ENCODE measurements around the gene ATP11B.
"Not testable (repeated sequence)": the region's sequence is repeated elsewhere in the genome, so short reads cannot be mapped to it uniquely, and the experiment has no call there.

The ATP11B gene

DNA sequence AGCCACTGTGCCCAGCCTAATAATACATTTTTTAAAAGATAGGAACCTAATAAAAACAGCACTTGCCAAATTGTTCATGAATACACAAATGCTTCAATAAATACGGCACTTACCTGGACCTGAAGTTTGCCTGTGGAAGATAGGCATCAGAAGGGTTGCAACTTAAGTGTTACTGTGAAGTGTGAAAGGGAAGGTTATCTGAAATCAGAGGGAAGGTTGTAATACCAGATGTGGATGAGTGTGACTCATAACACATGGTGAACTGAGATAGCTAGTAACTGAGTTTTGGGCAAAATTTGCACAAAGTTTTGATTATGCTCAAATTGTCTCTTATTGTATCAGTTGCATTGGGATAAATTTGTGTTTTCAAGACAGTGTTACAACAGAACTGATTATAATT lies 68.0 kb downstream of the ATP11B start:
- H3K36me3 ChIP-seq (ENCODE audit: low read length), result peaks cover 28% of the 10 kb centered on the region; the same call in 1 of the 2 replicates
- H2AFZ ChIP-seq (ENCODE audit: low read depth, low read length, severe bottlenecking), result no peak overlapping the region
- no peak overlapping the region for H3K9ac ChIP-seq (ENCODE audit: low read length)
- no peaks in the 10 kb centered on the region for H3K79me2 ChIP-seq (ENCODE audit: insufficient read depth, low read length)
- H3K27me3 ChIP-seq (ENCODE audit: low read length), result no peaks in the 10 kb centered on the region
- no peak for TF ChIP-seq EZH2phosphoT487 (conservative IDR thresholded peaks at IDR 0.05; ENCODE audit: low read length)
- TF ChIP-seq CTCF (IDR thresholded peaks at IDR 0.05; ENCODE audit: insufficient read depth, low read length, poor library complexity, severe bottlenecking), result no peak
- no peaks in the 10 kb centered on the region for H3K9me2 ChIP-seq (replicated peaks; ENCODE audit: insufficient read depth, low read length)
- 0 out of 2 replicates have a peak, but pooled peaks cover 16% of the 10 kb centered on the region for H3F3A ChIP-seq (ENCODE audit: insufficient read depth)
- no peak overlapping the region for H3K4me3 ChIP-seq (ENCODE audit: insufficient read depth, low read length, poor library complexity, severe bottlenecking)
- H3K4me2 ChIP-seq (ENCODE audit: low read depth, low read length, poor library complexity, severe bottlenecking), result no peak overlapping the region
- H3K9me3 ChIP-seq (ENCODE audit: insufficient read depth, low read length), result no peaks in the 10 kb centered on the region
- H4K20me1 ChIP-seq (ENCODE audit: low read depth, low read length), result no peaks in the 10 kb centered on the region
- H3K27ac ChIP-seq (ENCODE audit: low read depth, low read length), result no peak overlapping the region

- Histone ChIP-seq H3K36me3 (ENCODE audit: low read length) (peaks cover 32% of the 10 kb centered on the region; the same call in 1 of the 2 replicates), H3K9me3 (ENCODE audit: insufficient read depth, low read length) (no peaks in the 10 kb centered on the region), H3K4me3 (ENCODE audit: insufficient read depth, low read length, poor library complexity, severe bottlenecking) (no peak overlapping the region), H3K4me2 (ENCODE audit: low read depth, low read length, poor library complexity, severe bottlenecking) (no peak overlapping the region), H3F3A (ENCODE audit: insufficient read depth) (0 out of 2 replicates have a peak, but pooled peaks cover 16% of the 10 kb centered on the region), H3K27ac (ENCODE audit: low read depth, low read length) (no peak overlapping the region), H3K9ac (ENCODE audit: low read length) (no peak overlapping the region), H3K79me2 (ENCODE audit: insufficient read depth, low read length) (no peaks in the 10 kb centered on the region), H3K27me3 (ENCODE audit: low read length) (no peaks in the 10 kb centered on the region), H4K20me1 (ENCODE audit: low read depth, low read length) (no peaks in the 10 kb centered on the region), H2AFZ (ENCODE audit: low read depth, low read length, severe bottlenecking) (no peak overlapping the region), H3K9me2 (replicated peaks; ENCODE audit: insufficient read depth, low read length) (no peaks in the 10 kb centered on the region)
- TF ChIP-seq EZH2phosphoT487 (conservative IDR thresholded peaks at IDR 0.05; ENCODE audit: low read length) (no peak), CTCF (IDR thresholded peaks at IDR 0.05; ENCODE audit: insufficient read depth, low read length, poor library complexity, severe bottlenecking) (no peak)
Measured at GRCh38 chr3:182862159-182862860, 69.0 kb downstream of the ATP11B start.

- peaks cover 40% of the 10 kb centered on the region; the same call in 1 of the 2 replicates for H3K36me3 ChIP-seq (ENCODE audit: low read length)
- H3K79me2 ChIP-seq (ENCODE audit: insufficient read depth, low read length), result no peaks in the 10 kb centered on the region
- H3K4me3 ChIP-seq (ENCODE audit: insufficient read depth, low read length, poor library complexity, severe bottlenecking), result no peak overlapping the region
- no peak overlapping the region for H3K9ac ChIP-seq (ENCODE audit: low read length)
- no peaks in the 10 kb centered on the region for H3K9me2 ChIP-seq (replicated peaks; ENCODE audit: insufficient read depth, low read length)
- H2AFZ ChIP-seq (ENCODE audit: low read depth, low read length, severe bottlenecking), result no peak overlapping the region
- TF ChIP-seq CTCF (IDR thresholded peaks at IDR 0.05; ENCODE audit: insufficient read depth, low read length, poor library complexity, severe bottlenecking) (no peak), EZH2phosphoT487 (conservative IDR thresholded peaks at IDR 0.05; ENCODE audit: low read length) (no peak)
- no peaks in the 10 kb centered on the region for H4K20me1 ChIP-seq (ENCODE audit: low read depth, low read length)
- H3K27ac ChIP-seq (ENCODE audit: low read depth, low read length), result no peak overlapping the region
- no peak overlapping the region for H3K4me2 ChIP-seq (ENCODE audit: low read depth, low read length, poor library complexity, severe bottlenecking)
- H3F3A ChIP-seq (ENCODE audit: insufficient read depth), result 0 out of 2 replicates have a peak, but pooled peaks cover 8% of the 10 kb centered on the region
- H3K9me3 ChIP-seq (ENCODE audit: insufficient read depth, low read length), result no peaks in the 10 kb centered on the region
- no peaks in the 10 kb centered on the region for H3K27me3 ChIP-seq (ENCODE audit: low read length)
Measured at GRCh38 chr3:182869059-182869458, 75.8 kb downstream of the ATP11B start.

GRCh38 chr3:182870917-182871316 lies 77.6 kb downstream of the ATP11B start:
- H4K20me1 ChIP-seq (ENCODE audit: low read depth, low read length); H3K4me3 ChIP-seq (ENCODE audit: insufficient read depth, low read length, poor library complexity, severe bottlenecking); H3K27ac ChIP-seq (ENCODE audit: low read depth, low read length); H3K9ac ChIP-seq (ENCODE audit: low read length); H3K27me3 ChIP-seq (ENCODE audit: low read length); H3K9me3 ChIP-seq (ENCODE audit: insufficient read depth, low read length); H3K4me2 ChIP-seq (ENCODE audit: low read depth, low read length, poor library complexity, severe bottlenecking); H3K9me2 ChIP-seq (replicated peaks; ENCODE audit: insufficient read depth, low read length); H3F3A ChIP-seq (ENCODE audit: insufficient read depth); H3K79me2 ChIP-seq (ENCODE audit: insufficient read depth, low read length); H2AFZ ChIP-seq (ENCODE audit: low read depth, low read length, severe bottlenecking): not testable (repeated sequence)
- peaks cover 44% of the 10 kb centered on the region; the same call in 1 of the 2 replicates for H3K36me3 ChIP-seq (ENCODE audit: low read length)
